SK-N-SH (cell line): ENCODE measurements around the gene TRAK1.

Source experiments
- MXI1 ChIP-seq: IDR thresholded peaks from 2 replicates; pipeline ENCODE4 v1.6.1; 2012; ENCODE audit warnings: mild to moderate bottlenecking, low read depth, low read length, improper control_type of control experiment
- TF ChIP-seq, protein P1 (sequence below): fragments of 200-600 bp; sonication (generic); IDR thresholded peaks from 2 replicates; pipeline ENCODE4 v1.6.1; 2017; ENCODE audit warnings: antibody characterized with exemption, mild to moderate bottlenecking, moderate library complexity
- TF ChIP-seq, protein P2 (sequence below): fragments of 150-350 bp; IDR thresholded peaks from 2 replicates; pipeline ENCODE4 v1.6.1; 2017; ENCODE audit warnings: antibody characterized with exemption, low read length, low read depth, borderline replicate concordance

DNA sequence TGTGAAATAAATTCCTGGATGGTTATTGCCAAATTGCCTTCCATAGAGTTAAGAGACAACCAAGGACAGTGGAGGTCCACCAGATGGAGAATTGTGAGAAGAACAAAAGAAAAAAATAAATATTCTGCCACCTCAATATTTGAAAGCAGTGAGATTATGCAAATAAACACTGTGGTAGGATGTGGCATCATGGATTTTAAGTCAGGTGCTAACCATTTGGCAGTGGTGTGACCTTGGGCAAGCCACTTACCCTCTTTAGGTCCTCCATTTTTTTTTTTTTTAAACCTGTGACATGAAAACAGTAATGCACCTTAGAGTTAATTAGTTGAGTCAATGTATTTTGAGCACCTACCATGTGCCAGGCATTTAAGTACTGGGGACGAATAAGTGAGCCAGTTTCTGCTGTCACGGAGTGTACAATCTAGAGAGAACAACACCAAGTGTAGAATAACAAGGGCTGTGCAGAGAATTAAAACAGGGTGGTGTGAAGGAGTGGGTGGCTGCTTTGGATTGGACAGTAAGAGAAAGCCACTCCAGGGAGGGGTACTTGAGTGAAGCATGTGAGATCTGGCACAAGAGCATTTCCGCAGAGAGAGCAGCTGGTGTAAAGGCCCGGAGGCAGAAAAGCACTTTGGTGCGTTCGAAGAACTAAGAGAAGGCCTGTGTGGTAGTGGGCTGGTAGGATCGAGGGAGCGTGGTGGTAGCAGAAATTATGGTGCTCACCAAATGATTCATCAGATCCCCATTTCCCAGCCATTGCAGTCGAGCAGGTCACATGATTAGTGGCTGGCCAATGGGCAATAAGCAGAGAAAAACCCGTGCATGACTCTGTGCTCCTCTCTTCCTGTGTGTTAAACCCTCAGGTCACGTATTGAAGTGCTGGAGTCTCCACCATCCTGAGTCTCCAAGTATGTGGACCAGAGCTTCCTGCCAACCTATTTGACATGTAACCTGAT is 135.6 kb downstream of the TRAK1 start:
- TF ChIP-seq, protein P1, sequence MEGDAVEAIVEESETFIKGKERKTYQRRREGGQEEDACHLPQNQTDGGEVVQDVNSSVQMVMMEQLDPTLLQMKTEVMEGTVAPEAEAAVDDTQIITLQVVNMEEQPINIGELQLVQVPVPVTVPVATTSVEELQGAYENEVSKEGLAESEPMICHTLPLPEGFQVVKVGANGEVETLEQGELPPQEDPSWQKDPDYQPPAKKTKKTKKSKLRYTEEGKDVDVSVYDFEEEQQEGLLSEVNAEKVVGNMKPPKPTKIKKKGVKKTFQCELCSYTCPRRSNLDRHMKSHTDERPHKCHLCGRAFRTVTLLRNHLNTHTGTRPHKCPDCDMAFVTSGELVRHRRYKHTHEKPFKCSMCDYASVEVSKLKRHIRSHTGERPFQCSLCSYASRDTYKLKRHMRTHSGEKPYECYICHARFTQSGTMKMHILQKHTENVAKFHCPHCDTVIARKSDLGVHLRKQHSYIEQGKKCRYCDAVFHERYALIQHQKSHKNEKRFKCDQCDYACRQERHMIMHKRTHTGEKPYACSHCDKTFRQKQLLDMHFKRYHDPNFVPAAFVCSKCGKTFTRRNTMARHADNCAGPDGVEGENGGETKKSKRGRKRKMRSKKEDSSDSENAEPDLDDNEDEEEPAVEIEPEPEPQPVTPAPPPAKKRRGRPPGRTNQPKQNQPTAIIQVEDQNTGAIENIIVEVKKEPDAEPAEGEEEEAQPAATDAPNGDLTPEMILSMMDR: no peak
- TF ChIP-seq, protein P2, sequence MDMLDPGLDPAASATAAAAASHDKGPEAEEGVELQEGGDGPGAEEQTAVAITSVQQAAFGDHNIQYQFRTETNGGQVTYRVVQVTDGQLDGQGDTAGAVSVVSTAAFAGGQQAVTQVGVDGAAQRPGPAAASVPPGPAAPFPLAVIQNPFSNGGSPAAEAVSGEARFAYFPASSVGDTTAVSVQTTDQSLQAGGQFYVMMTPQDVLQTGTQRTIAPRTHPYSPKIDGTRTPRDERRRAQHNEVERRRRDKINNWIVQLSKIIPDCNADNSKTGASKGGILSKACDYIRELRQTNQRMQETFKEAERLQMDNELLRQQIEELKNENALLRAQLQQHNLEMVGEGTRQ: no peak
- no peak for TF ChIP-seq MXI1
